ENCODE results near the gene RIPK4.

RIPK4 gene

GRCh38 chr21:41750051-41750450 lies 16.8 kb downstream of the RIPK4 start:
- Histone ChIP-seq H3K27ac (no peak overlapping the region), H3K4me3 (no peak overlapping the region), H3K36me3 (ENCODE audit: insufficient read depth, low read length) (peaks cover 80% of the 10 kb centered on the region), H3K9ac (ENCODE audit: insufficient read length) (no peak overlapping the region), H3K9me3 (ENCODE audit: low read depth, low read length) (no peaks in the 10 kb centered on the region)
- TF ChIP-seq EZH2 (IDR thresholded peaks at IDR 0.05) (no peak), FOXP2 (optimal IDR thresholded peaks at IDR 0.05; ENCODE audit: control extremely low read depth, extremely low read length, insufficient read depth) (no peak), POLR2AphosphoS5 (IDR thresholded peaks at IDR 0.05; ENCODE audit: borderline replicate concordance, low read depth, low read length) (no peak)
- no peak for DNase-seq (ENCODE audit: low read depth, low spot score)

GRCh38 chr21:41749286-41749685 lies 17.6 kb downstream of the RIPK4 start:
- DNase-seq (ENCODE audit: low read depth, low spot score) = no peak
- no peak for TF ChIP-seq EZH2 (IDR thresholded peaks at IDR 0.05)
- TF ChIP-seq POLR2AphosphoS5 (IDR thresholded peaks at IDR 0.05; ENCODE audit: borderline replicate concordance, low read depth, low read length) = no peak
- no peak for TF ChIP-seq FOXP2 (optimal IDR thresholded peaks at IDR 0.05; ENCODE audit: control extremely low read depth, extremely low read length, insufficient read depth)
- no peak overlapping the region for H3K4me3 ChIP-seq
- no peaks in the 10 kb centered on the region for H3K9me3 ChIP-seq (ENCODE audit: low read depth, low read length)
- H3K36me3 ChIP-seq (ENCODE audit: insufficient read depth, low read length) = peaks cover 80% of the 10 kb centered on the region
- no peak overlapping the region for H3K27ac ChIP-seq
- H3K9ac ChIP-seq (ENCODE audit: insufficient read length) = no peak overlapping the region

- no peak for TF ChIP-seq FOXP2 (optimal IDR thresholded peaks at IDR 0.05; ENCODE audit: control extremely low read depth, extremely low read length, insufficient read depth)
- TF ChIP-seq POLR2AphosphoS5 (IDR thresholded peaks at IDR 0.05; ENCODE audit: borderline replicate concordance, low read depth, low read length) = no peak
- TF ChIP-seq EZH2 (IDR thresholded peaks at IDR 0.05) = no peak
- H3K9me3 ChIP-seq (ENCODE audit: low read depth, low read length) = no peaks in the 10 kb centered on the region
- peaks cover 88% of the 10 kb centered on the region for H3K36me3 ChIP-seq (ENCODE audit: insufficient read depth, low read length)
- H3K27ac ChIP-seq = no peak overlapping the region
- H3K9ac ChIP-seq (ENCODE audit: insufficient read length) = no peak overlapping the region
- DNase-seq (ENCODE audit: low read depth, low spot score) = no peak
- no peak overlapping the region for H3K4me3 ChIP-seq
These were observed 18.7 kb downstream of the RIPK4 start for GRCh38 chr21:41747943-41748738.

GRCh38 chr21:41746744-41747006 lies 20.2 kb downstream of the RIPK4 start:
- no peak overlapping the region for H3K4me3 ChIP-seq

GRCh38 chr21:41745971-41746743 lies 20.7 kb downstream of the RIPK4 start:
- peaks cover 100% of the 10 kb centered on the region for H3K36me3 ChIP-seq (ENCODE audit: insufficient read depth, low read length)
- no peak overlapping the region for H3K4me3 ChIP-seq
- H3K9ac ChIP-seq (ENCODE audit: insufficient read length) = no peak overlapping the region
- H3K9me3 ChIP-seq (ENCODE audit: low read depth, low read length) = no peaks in the 10 kb centered on the region
- TF ChIP-seq FOXP2 (optimal IDR thresholded peaks at IDR 0.05; ENCODE audit: control extremely low read depth, extremely low read length, insufficient read depth) (no peak), EZH2 (IDR thresholded peaks at IDR 0.05) (no peak), POLR2AphosphoS5 (IDR thresholded peaks at IDR 0.05; ENCODE audit: borderline replicate concordance, low read depth, low read length) (no peak)
- DNase-seq (ENCODE audit: low read depth, low spot score) = no peak
- H3K27ac ChIP-seq = no peak overlapping the region

More at GRCh38 chr21:41746744-41747006, 20.2 kb downstream of the RIPK4 start:
- no peak overlapping the region for H3K27ac ChIP-seq
- TF ChIP-seq EZH2 (IDR thresholded peaks at IDR 0.05) = no peak
- no peak for TF ChIP-seq FOXP2 (optimal IDR thresholded peaks at IDR 0.05; ENCODE audit: control extremely low read depth, extremely low read length, insufficient read depth)
- no peak for TF ChIP-seq POLR2AphosphoS5 (IDR thresholded peaks at IDR 0.05; ENCODE audit: borderline replicate concordance, low read depth, low read length)
- H3K9ac ChIP-seq (ENCODE audit: insufficient read length) = no peak overlapping the region
- H3K36me3 ChIP-seq (ENCODE audit: insufficient read depth, low read length) = peaks cover 100% of the 10 kb centered on the region
- no peaks in the 10 kb centered on the region for H3K9me3 ChIP-seq (ENCODE audit: low read depth, low read length)
- no peak for DNase-seq (ENCODE audit: low read depth, low spot score)

- no peak for DNase-seq (ENCODE audit: low read depth, low spot score)
- Histone ChIP-seq H3K9me3 (ENCODE audit: low read depth, low read length) (no peaks in the 10 kb centered on the region), H3K27ac (no peak overlapping the region), H3K4me3 (no peak overlapping the region), H3K36me3 (ENCODE audit: insufficient read depth, low read length) (peaks cover 100% of the 10 kb centered on the region), H3K9ac (ENCODE audit: insufficient read length) (no peak overlapping the region)
- TF ChIP-seq POLR2AphosphoS5 (IDR thresholded peaks at IDR 0.05; ENCODE audit: borderline replicate concordance, low read depth, low read length) (no peak), EZH2 (IDR thresholded peaks at IDR 0.05) (no peak), FOXP2 (optimal IDR thresholded peaks at IDR 0.05; ENCODE audit: control extremely low read depth, extremely low read length, insufficient read depth) (no peak)
These were observed 21.6 kb downstream of the RIPK4 start for GRCh38 chr21:41745026-41745820.

- no peak for DNase-seq (ENCODE audit: low read depth, low spot score)
- Histone ChIP-seq H3K36me3 (ENCODE audit: insufficient read depth, low read length) (peaks cover 100% of the 10 kb centered on the region), H3K9ac (ENCODE audit: insufficient read length) (no peak overlapping the region), H3K9me3 (ENCODE audit: low read depth, low read length) (no peaks in the 10 kb centered on the region), H3K4me3 (no peak overlapping the region), H3K27ac (no peak overlapping the region)
- TF ChIP-seq EZH2 (IDR thresholded peaks at IDR 0.05) (no peak), FOXP2 (optimal IDR thresholded peaks at IDR 0.05; ENCODE audit: control extremely low read depth, extremely low read length, insufficient read depth) (no peak), POLR2AphosphoS5 (IDR thresholded peaks at IDR 0.05; ENCODE audit: borderline replicate concordance, low read depth, low read length) (no peak)
These were observed 22.6 kb downstream of the RIPK4 start for GRCh38 chr21:41744028-41744930.

Measured in SK-N-MC (cell line).